ENCODE data around the gene CATSPERD. TPM values are rescaled to one million over a fixed set of nuclear protein-coding genes. Genes with fewer than 3 reads are reported as not detected.

Gene CATSPERD
- total and polyA plus RNA-seq, 9 of the 15 experiments (the other 6 are each of a cell fraction or from before 2014, with no cell fraction given): not detected

DNA sequence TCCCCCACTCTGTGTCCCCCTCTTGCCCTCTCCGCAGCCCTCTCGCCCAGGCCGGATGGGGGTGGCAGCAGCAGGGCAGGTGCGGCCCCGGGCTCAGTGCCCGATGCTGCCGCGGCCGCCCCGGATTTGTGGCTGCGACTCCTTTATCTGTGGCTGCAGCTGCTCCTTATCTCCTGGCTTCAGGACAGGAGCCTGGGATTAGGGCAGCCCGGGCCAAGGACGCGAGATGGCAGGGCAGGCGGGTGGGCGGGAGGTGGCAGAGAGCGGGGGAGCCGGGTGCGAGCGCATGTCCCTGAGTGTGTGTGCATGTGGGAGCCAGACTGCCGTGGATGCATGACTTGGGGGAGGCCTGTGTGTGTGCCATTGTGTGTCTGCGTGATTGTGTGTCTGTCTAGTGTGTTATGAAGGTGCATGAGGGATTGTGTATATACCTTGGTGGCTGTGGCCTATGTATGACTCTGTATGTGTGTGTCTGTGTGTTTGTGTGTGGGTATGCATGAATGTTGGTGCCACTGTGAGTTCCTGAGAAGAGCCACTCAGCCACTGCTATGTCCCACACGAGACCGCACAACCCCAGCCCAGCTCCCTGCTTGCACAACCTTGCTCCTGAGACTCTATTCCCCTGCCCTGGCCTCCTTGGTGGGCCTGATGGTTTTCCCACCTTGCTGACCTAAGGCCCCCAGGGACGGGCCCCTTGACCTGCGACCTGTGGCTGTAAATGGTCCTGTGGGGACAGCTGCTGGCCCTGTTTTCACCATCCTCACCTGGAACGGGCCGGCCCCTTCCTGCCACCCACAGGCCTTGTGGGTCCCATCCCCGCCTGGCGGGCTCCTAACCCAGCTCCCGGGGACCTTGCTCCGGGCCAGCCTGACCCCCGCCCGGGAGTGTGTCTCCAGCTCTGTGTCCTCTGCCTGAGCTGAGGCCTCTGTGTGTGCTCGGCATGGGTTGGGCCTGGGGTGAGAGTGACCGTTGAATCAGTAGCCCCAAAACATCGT lies 79.1 kb downstream of the CATSPERD start (continued):
- no peak for TF ChIP-seq AFF1 (IDR thresholded peaks at IDR 0.05; ENCODE audit: low read depth in 1 of 2, partially characterized antibody in 2 of 2)
- no peak for TF ChIP-seq HDAC3 (IDR thresholded peaks at IDR 0.05; ENCODE audit: borderline replicate concordance, partially characterized antibody)
- no peak for TF ChIP-seq CREBBP (IDR thresholded peaks at IDR 0.05; ENCODE audit: low read depth, low read length)
- no peak for TF ChIP-seq DDX20 (tag; IDR thresholded peaks at IDR 0.05; ENCODE audit: low read depth)
- TF ChIP-seq NCOA4 (IDR thresholded peaks at IDR 0.05; ENCODE audit: partially characterized antibody): no peak
- TF ChIP-seq NFRKB (IDR thresholded peaks at IDR 0.05; ENCODE audit: low read depth): no peak
- no peak for TF ChIP-seq POLR2AphosphoS2 (IDR thresholded peaks at IDR 0.05; ENCODE audit: low read length)
- peak; percentile 97 for TF ChIP-seq HNRNPL (IDR thresholded peaks at IDR 0.05; ENCODE audit: low read depth, low read length)
- TF ChIP-seq CBX5 (IDR thresholded peaks at IDR 0.05; ENCODE audit: borderline replicate concordance, low read depth): no peak; the same call in 1 of the 2 replicates
- TF ChIP-seq TRIM28 (IDR thresholded peaks at IDR 0.05): no peak
- TF ChIP-seq ADNP (tag; IDR thresholded peaks at IDR 0.05): peak; percentile 72; the same call in 1 of the 2 replicates
- TF ChIP-seq EWSR1 (IDR thresholded peaks at IDR 0.05; ENCODE audit: borderline replicate concordance, low read depth, partially characterized antibody): no peak
- TF ChIP-seq, protein P1, sequence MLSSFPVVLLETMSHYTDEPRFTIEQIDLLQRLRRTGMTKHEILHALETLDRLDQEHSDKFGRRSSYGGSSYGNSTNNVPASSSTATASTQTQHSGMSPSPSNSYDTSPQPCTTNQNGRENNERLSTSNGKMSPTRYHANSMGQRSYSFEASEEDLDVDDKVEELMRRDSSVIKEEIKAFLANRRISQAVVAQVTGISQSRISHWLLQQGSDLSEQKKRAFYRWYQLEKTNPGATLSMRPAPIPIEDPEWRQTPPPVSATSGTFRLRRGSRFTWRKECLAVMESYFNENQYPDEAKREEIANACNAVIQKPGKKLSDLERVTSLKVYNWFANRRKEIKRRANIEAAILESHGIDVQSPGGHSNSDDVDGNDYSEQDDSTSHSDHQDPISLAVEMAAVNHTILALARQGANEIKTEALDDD (IDR thresholded peaks at IDR 0.05): no peak
- TF ChIP-seq, protein P2, sequence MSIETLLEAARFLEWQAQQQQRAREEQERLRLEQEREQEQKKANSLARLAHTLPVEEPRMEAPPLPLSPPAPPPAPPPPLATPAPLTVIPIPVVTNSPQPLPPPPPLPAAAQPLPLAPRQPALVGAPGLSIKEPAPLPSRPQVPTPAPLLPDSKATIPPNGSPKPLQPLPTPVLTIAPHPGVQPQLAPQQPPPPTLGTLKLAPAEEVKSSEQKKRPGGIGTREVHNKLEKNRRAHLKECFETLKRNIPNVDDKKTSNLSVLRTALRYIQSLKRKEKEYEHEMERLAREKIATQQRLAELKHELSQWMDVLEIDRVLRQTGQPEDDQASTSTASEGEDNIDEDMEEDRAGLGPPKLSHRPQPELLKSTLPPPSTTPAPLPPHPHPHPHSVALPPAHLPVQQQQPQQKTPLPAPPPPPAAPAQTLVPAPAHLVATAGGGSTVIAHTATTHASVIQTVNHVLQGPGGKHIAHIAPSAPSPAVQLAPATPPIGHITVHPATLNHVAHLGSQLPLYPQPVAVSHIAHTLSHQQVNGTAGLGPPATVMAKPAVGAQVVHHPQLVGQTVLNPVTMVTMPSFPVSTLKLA (conservative IDR thresholded peaks at IDR 0.05): peak in 1 of 2 experiments; percentile 79; a peak in 2 of 4 replicates
- peak; percentile 68; the same call in 1 of the 2 replicates for TF ChIP-seq JUN (IDR thresholded peaks at IDR 0.05; ENCODE audit: borderline replicate concordance, low read depth, low read length)
- TF ChIP-seq JUN (CRISPR knock-in tag; IDR thresholded peaks at IDR 0.05; ENCODE audit: borderline replicate concordance): no peak
- TF ChIP-seq NUFIP1 (IDR thresholded peaks at IDR 0.05; ENCODE audit: partially characterized antibody): no peak
- peak; percentile 90 for TF ChIP-seq SOX6 (IDR thresholded peaks at IDR 0.05)
- no peak for TF ChIP-seq POLR3G (IDR thresholded peaks at IDR 0.05; ENCODE audit: extremely low read depth, insufficient read length, insufficient replicate concordance)
- peak; percentile 88 for TF ChIP-seq NBN (IDR thresholded peaks at IDR 0.05; ENCODE audit: low read depth)
- TF ChIP-seq NR2C2 (CRISPR knock-in tag; IDR thresholded peaks at IDR 0.05): no peak; the same call in 1 of the 2 replicates
- TF ChIP-seq NR2C2 (tag; IDR thresholded peaks at IDR 0.05): peak; percentile 70; the same call in 1 of the 2 replicates

All from K562 (cell line).